GM20431 (cell line): ENCODE measurements around the gene ETV7.

Experiments used
- in situ Hi-C: fragments of 300-500 bp; cut with MseI, MboI; formaldehyde crosslinking; loops from one replicate; pipeline ENCODE4 v1.15.0; 2020; ENCODE audit warnings: low sequenced_read_pairs; ENCODE audit not compliant: unreplicated experiment

The ETV7 gene

DNA sequence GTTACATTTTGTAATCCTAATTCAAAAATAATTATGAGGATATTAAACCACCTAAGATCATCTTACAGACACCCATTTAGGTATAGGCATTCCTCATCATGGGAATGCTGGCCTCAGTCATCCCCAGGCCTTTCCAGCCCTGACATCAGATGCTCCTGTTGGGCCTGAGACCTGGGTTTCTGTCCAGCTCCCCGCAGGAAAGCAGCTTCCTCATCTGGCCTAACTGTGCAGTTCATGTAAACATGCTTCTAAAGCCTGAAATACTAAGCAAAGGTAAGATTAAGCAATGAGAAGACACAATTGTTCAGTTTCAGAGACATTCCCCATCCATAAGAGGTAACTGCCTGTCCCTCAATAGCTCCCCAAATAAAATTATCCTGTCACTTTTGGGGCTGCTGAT lies 19.0 kb downstream of the ETV7 start:
- in situ Hi-C loops, result loop anchor here (10.0 kb wide), 1 partner anchor 74 kb away; no protein-coding TSS in a partner anchor

GRCh38 chr6:36367743-36368142 lies 19.7 kb downstream of the ETV7 start:
- in situ Hi-C loops, result loop anchor here (10.0 kb wide), 1 partner anchor 73 kb away; no protein-coding TSS in a partner anchor

GRCh38 chr6:36364669-36365479 lies 22.6 kb downstream of the ETV7 start:
- in situ Hi-C loops, result loop anchor here (10.0 kb wide), 1 partner anchor 70 kb away; no protein-coding TSS in a partner anchor

DNA sequence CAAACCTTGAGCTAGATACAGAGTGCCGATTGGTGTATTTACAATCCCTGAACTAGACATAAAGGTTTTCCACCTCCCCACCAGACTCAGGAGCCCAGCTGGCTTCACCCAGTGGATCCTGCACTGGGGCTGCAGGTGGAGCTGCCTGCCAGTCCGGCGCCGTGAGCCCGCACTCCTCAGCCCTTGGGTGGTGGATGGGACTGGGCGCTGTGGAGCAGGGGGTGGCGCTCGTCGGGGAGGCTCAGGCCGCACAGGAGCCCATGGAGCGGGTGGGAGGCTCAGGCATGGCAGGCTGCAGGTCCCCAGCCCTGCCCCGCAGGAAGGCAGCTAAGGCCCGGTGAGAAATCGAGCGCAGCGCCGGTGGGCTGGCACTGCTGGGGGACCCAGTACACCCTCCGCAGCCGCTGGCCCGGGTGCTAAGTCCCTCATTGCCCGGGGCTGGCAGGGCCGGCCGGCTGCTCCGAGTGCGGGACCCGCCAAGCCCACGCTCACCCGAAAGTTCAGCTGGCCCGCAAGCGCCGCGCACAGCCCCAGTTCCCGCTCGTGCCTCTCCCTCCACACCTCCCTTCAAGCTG lies 23.3 kb downstream of the ETV7 start:
- in situ Hi-C loops, result loop anchor here (10.0 kb wide), 1 partner anchor 69 kb away; no protein-coding TSS in a partner anchor

DNA sequence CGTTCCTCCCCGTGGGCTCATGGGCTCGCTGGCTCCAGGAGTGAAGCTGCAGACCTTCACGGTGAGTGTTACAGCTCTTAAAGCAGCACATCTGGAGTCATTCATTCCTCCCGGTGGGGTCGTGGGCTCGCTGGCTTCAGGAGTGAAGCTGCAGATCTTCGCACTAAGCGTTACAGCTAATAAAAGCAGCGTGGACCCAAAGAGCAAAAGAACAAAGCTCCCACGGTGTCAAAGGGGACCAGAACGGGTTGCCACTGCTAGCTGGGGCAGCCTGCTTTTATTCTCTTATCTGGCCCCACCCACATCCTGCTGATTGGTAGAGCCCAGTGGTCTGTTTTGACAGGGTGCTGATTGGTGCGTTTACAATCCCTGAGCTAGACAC lies 24.1 kb downstream of the ETV7 start:
- in situ Hi-C loops, result loop anchor here (10.0 kb wide), 1 partner anchor 69 kb away; no protein-coding TSS in a partner anchor

DNA sequence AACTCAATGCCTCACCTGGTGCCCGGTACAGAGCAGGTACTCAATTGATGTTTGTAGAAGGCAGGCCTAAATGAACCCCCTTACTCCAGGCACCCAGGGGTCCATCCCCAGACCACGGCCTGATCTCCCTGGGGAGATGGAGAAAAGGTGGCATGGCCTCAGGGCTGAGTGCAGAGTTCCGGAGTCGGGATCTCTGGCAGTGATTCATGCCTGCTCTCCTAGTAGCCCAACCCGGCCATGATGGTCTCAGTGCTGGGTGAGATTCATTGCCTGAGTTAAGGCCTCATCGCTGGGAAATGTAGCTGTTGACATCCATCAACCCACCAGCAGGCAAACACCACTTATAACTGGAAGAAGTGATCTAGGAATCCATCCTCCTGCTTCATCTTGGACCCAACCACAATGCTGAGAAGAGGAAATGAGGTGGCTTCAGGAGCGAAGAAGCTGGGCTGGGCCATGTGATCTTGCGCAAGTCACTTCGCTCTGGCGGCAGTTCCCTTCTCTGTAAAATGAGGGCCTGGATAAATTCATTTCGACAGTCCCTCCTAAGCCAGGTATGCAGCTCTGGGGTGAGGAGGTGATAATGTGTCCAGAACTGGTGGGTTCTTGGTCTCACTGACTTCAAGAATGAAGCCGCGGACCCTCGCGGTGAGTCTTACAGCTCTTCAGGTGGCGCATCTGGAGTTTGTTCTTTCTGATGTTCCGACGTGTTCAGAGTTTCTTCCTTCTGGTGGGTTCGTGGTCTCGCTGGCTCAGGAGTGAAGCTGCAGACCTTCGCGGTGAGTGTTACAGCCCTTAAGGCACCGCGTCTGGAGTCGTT lies 24.7 kb downstream of the ETV7 start:
- in situ Hi-C loops, result loop anchor here (10.0 kb wide), 1 partner anchor 68 kb away; no protein-coding TSS in a partner anchor

DNA sequence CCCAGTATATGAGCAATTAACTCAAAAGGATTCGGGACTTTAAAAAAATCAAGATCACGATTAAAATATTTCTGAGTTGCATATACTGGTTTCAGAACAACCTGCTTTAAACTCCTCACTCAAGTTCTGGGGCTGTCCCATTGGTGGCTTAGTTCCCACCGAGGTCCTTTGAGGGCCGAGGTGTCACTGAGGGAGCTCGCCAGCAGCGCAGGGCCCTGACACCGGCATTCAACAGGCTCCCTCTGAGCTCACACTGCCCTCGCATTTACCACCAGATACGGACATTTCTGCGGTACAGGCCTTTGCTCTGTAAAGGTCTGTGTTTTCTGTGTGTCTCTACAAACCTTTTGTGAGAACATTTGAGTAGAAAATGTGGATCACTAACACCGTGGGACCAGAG lies 26.4 kb downstream of the ETV7 start:
- in situ Hi-C loops, result loop anchor here (10.0 kb wide), 1 partner anchor 66 kb away; no protein-coding TSS in a partner anchor

- in situ Hi-C loops, result loop anchor here (10.0 kb wide), 1 partner anchor 66 kb away; no protein-coding TSS in a partner anchor
Measured at GRCh38 chr6:36360241-36361054, 27.0 kb downstream of the ETV7 start.

DNA sequence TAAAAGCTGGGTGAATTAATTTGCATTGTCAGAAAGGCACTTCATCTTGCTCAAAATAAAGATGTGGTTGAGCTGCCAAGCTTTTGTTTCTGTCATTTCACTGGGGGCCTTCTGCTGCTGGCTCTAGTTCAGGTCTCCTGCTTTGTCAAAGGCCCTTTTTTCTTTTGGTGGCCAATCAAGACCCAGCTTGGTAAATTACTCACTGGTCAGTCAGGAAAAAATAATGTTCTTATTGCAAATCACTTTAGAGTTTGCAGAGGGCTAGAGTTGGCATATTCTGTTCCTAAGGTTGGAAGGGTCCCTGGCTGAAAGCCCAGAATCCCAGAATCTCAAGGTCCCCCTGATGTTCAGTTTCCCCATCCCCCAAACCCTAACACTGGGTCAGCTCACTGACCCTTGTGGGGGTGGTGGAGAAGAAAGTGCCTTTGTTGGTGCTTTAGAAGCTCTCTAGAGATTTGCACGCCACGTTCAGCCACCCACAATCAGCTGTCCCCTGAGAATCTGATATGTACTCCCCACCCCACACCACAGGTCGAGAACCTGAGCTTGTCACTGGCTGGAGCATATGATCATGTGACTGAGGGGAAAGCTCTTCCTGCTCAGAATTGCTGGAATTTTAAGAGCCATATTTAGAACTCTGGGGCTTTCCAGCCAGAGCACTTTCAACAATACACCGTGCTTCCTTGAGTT lies 29.1 kb downstream of the ETV7 start:
- in situ Hi-C loops, result no loop called here

DNA sequence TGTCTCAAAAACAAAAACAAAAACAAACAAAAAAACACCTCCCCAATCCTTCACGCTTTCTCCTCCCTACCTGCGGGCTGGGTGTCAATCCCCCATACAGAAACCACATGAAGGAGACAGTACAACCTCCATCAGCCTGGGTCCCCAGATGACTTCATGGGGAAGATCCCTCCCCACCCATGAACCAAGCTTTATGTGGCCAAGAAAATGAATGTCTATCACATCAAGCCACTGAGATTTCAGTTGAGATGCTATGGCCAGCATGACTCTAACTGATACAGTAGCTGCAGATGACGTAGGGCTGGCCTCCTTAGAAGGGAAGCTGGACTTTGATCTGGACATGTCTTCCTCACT lies 29.6 kb downstream of the ETV7 start:
- in situ Hi-C loops, result no loop called here

DNA sequence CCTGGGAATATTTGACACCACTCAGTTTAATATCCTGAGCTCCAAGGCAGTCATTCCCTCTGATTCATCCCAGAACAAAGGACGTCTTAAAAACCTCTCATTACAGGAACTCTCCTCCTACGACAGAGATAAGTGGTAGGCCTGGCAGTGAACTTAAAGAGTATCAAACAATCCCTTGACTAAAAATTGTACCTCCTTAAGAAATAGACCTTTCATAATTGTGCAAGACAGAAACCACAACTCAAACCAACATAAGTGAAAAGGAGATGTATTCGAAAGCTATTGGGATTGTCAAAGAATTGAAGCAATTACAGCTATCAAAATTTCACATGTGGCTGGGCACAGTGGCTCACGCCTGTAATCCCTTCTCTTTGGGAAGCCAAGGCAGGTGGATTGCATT lies 31.6 kb downstream of the ETV7 start:
- in situ Hi-C loops, result no loop called here

DNA sequence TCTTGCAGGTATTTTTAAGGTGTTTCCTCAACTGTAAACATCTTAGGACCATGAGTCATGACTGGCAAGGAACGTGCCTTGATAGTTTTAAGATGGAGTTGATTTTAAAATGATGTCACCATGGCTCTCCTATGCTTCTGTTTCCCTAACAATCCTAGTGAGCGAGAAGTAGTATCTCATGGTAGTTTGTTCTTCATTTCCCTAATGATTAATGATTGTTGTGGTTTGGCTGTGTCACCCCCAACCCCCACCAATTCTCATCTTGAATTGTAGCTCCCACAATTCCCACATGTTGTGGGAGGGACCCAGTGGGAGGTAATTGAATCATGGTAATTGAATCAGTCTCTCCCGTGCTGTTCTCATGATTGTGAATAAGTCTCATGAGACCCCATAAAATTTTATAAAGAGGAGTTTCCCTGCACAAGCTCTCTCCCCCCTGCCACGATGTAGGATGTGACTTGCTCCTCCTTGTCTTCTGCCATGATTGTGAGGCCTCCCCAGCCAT lies 34.0 kb downstream of the ETV7 start:
- in situ Hi-C loops, result no loop called here

DNA sequence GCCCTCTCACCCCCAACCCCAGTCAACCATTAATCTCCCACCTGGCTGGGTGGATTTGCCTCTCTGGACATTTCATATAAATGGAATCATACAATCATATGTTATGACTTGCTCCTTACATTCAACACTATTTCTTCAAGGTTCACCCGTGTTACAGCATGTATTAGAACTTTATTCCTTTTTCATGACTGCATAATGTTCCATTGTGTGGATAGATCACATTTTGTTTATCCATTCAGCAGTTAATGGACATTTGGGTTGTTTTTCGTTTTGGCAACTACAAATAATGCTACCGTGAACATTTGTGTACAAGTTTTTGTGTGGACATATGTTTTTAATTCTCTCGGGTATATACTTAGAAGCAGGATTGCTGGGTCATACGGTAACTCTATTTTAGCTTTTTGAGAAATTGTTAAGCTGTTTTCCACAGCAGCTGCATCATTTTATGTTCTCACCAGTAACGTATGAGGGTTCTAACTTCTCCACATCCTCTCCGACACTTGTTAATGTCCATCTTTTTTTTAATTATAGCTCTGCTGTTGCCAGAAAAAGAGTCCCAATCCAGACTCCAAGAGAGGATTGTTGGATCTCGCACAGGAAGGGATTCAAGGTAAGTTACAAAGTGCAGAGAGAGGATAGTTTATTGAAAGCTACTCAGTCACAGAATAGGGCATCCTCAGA lies 34.9 kb downstream of the ETV7 start:
- in situ Hi-C loops, result no loop called here

GRCh38 chr6:36350681-36351571 lies 36.5 kb downstream of the ETV7 start:
- in situ Hi-C loops, result no loop called here

DNA sequence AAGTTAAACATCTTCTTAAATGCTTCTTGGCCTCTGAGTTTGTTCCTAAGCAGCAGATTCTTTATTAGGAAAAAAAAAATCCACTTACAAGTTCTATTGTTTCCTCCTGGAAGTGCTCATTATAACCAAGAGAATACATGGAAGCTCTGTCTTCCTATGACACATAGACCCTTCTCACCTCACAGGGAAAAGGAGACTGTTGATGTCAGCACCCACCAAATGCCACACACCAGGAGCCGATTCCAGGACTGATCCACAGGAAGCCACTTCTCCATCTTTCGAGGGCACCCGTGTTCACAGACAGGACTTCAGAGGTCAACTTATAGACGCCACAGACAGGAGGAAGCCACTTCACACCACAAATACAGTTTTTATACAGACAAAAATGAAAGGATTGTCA lies 37.4 kb downstream of the ETV7 start:
- in situ Hi-C loops, result no loop called here

DNA sequence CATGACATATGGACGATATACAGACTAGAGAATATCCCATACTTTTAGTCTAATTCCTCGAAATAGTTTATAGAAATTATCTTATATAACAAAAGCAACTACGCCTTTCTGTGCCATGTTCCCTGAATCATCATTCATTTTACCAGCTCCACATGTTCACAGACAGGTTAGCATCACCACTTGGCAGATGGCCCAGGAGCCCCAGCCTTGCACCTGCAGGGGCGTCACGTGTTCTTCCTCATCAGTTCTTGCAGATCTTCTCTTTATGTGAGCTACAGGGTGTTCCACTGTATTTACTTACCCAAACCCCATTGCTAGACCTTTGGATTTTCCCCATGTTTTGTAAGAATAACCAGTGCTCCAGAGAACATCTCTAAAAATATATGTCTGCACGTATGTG lies 38.2 kb downstream of the ETV7 start:
- in situ Hi-C loops, result no loop called here

DNA sequence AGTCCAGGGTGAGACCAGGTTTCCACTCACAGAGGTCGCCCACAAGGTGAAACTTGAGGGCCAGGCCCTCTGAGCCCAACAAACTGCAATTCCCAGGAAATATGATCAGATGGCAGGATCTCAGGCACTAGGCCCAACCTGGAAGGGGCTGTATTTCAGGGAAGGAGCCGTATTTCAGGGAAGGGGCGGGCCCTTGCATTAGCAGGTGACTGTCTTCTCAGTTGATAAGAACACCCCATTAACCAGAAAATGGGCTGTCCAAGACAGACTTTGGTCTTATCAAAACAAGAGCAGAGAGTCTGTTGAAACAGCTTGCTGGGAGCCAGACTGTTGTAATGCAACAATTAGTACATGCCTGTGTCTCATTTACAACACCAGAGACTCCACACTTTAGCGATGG lies 39.8 kb downstream of the ETV7 start:
- in situ Hi-C loops, result no loop called here
